ENCODE measurements around the gene RNF214. TPM values are rescaled to one million over a fixed set of nuclear protein-coding genes. Genes with fewer than 3 reads are reported as not detected.

Gene RNF214
- total RNA-seq, 2 donors from 2014 or later = 10.2 to 12.5 TPM

DNA sequence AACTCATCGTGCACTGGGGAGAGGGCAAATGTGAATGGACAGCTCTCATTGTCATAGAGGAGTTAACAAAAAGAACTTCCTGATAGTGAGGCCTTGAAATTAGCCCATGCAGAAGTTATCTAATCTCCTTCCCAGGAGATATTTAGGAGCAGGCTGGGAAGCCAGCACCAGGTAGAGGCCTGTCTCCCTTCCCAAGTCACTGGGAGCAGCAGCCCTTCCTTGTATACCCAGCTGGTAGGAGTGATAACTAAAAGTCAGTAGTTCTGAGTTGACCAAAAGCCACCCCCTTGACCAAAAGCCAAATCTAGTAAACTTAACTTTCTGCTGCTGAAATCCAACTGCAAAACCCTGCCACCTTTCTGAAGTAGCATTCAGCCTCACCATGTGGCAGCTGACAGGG, 57.3 kb downstream of the RNF214 start:
- WGBS, 2 donors = 25 to 35% methylated on average over 1 of the region's 1 CpG
- peak; percentile 67 for ATAC-seq
- Histone ChIP-seq H3K4me3 (no peak overlapping the region), H3K27ac (peak overlapping the region in 3 of 4 donors; percentile 52 to 72 (median 62)), H3K4me1 (peaks cover 70% of the 10 kb centered on the region), H3K27me3 (no peaks in the 10 kb centered on the region), H3K9me3 (no peaks in the 10 kb centered on the region), H3K36me3 (replicated peaks in 1 of 2; ENCODE audit: insufficient read depth in 1 of 2, low read depth in 2 of 2) (peaks cover 0 to 3% of the 10 kb centered on the region in 2 donors)
- peak in 3 of 4 donors; percentile 60 to 80 (median 77) for DNase-seq
- no peak for TF ChIP-seq POLR2A (IDR thresholded peaks at IDR 0.05)
- TF ChIP-seq, protein P1, sequence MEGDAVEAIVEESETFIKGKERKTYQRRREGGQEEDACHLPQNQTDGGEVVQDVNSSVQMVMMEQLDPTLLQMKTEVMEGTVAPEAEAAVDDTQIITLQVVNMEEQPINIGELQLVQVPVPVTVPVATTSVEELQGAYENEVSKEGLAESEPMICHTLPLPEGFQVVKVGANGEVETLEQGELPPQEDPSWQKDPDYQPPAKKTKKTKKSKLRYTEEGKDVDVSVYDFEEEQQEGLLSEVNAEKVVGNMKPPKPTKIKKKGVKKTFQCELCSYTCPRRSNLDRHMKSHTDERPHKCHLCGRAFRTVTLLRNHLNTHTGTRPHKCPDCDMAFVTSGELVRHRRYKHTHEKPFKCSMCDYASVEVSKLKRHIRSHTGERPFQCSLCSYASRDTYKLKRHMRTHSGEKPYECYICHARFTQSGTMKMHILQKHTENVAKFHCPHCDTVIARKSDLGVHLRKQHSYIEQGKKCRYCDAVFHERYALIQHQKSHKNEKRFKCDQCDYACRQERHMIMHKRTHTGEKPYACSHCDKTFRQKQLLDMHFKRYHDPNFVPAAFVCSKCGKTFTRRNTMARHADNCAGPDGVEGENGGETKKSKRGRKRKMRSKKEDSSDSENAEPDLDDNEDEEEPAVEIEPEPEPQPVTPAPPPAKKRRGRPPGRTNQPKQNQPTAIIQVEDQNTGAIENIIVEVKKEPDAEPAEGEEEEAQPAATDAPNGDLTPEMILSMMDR (IDR thresholded peaks at IDR 0.05) = no peak
- intact Hi-C loops (cut with DNase I) = no loop called here

DNA sequence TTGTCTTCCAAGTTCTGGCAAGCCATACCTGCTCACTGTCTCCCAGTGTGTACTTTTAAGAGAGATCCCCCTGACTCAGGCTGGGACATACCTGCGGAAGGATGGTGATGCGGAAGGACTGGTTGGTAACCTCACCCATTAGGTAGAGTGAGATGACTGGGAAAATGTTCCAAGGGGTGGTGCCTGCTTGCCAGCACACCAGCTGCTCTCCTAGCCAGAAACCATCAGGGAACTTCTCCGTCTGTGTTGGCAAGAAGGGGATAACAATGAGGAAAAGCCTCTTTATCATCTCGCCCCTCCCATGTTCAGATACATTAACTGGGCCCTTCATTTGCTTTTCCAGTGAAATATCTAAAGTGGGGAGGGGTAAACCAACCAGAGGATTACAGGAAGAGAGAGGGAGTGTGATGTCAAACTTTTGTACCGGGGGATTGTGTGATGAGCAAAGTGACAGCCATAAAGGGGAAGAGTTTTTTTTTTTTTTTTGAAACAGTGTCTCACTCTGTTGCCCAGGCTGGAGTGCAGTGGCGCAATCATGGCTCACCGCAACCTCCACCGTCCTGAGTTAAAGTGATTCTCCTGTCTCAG, 58.4 kb downstream of the RNF214 start, which contains the start of gene BACE1-AS:
TSS of gene BACE1-AS (plus strand) at position 538 of the 588 bp plus-strand sequence.
- 29 to 35% methylated on average over 8 of the region's 8 CpGs for WGBS, 2 donors
- peak within 1 kb of the TSS; percentile 15 to 72 (median 57) for H3K27ac ChIP-seq

DNA sequence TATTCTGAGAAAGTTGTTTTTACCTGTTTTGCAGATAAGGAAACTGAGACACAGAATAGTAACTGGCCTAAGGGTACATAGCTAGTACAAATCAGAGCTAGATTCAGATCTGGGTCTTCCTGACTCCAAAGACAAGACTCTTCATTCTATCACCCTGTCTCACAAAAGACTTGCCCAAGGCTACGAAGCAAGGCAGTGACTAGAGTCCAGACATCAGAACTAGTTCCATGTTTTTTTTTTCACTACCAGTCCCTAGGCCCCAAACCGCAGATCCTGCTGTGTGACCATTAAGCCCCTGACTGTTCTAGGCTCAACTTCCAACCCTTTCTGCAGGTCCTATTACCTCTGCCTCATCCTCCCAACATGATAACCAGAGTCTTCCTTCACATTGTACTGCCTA, 60.1 kb downstream of the RNF214 start:
- no peak for DNase-seq
- no peak for ATAC-seq
- Histone ChIP-seq H3K4me1 (peaks cover 76% of the 10 kb centered on the region), H3K27ac (peak overlapping the region in 3 of 4 donors; percentile 2 to 72 (median 42)), H3K9me3 (no peaks in the 10 kb centered on the region), H3K4me3 (no peak overlapping the region), H3K36me3 (replicated peaks in 1 of 2; ENCODE audit: insufficient read depth in 1 of 2, low read depth in 2 of 2) (peaks cover 0 to 6% of the 10 kb centered on the region in 2 donors), H3K27me3 (no peaks in the 10 kb centered on the region)
- intact Hi-C loops (cut with DNase I) = no loop called here
- 65 to 80% methylated on average over 2 of the region's 2 CpGs for WGBS, 2 donors
- TF ChIP-seq, protein P1 (IDR thresholded peaks at IDR 0.05) = no peak
- TF ChIP-seq POLR2A (IDR thresholded peaks at IDR 0.05) = no peak

More for the DNA sequence above, 58.4 kb downstream of the RNF214 start, which contains the start of gene BACE1-AS:
- Histone ChIP-seq H3K9me3 (no peaks in the 10 kb centered on the region), H3K4me3 (no peak within 1 kb of the TSS), H3K4me1 (peaks cover 70% of the 10 kb centered on the region), H3K27me3 (no peaks in the 10 kb centered on the region), H3K36me3 (replicated peaks in 1 of 2; ENCODE audit: insufficient read depth in 1 of 2, low read depth in 2 of 2) (peaks cover 0 to 6% of the 10 kb centered on the region in 2 donors)
- intact Hi-C loops (cut with DNase I) = no loop called here
- peak; percentile 63 to 78 (median 70) for DNase-seq
- TF ChIP-seq, protein P1 (IDR thresholded peaks at IDR 0.05) = no peak
- TF ChIP-seq POLR2A (IDR thresholded peaks at IDR 0.05) = peak in 1 of 3 donors; percentile 14
- ATAC-seq = peak; percentile 71

DNA sequence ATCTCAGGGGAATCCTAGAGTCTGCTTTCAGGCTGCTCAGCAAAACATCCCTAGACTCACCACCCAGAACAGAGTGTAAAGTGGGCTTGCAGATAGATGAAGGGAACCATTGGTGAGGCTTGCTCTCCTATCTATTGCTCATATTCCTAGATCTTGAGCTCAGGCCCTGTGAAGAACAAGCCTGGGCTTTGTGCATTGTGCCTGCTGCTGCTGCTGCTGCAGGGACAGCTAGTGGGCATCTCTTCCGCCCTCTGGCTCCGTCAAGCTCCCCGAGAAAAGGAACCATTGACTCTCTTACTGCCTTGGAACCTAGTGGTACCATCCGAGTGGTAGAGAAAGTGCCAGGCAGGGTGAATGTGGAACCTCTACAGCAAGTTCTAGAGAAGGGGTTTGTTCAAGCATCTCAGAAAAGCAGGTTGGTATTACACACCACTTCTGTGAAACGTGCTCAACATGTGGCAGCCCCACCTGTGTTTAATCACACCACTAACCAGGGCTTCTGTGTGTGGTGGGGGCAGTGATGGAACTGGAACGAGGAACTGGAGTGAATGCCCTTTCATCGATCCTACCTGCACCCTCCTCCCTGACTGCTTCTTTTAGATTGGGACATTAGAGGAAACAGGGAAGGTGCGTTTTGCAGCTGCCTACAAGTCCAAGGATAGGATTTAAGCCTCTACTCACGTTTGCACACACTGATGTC, 63.1 kb downstream of the RNF214 start:
- 34 to 37% methylated on average over 5 to 9 of the region's 9 CpGs for WGBS, 2 donors

More for the DNA sequence above, 63.1 kb downstream of the RNF214 start:
- peaks cover 0 to 6% of the 10 kb centered on the region in 2 donors for H3K36me3 ChIP-seq (replicated peaks in 1 of 2; ENCODE audit: insufficient read depth in 1 of 2, low read depth in 2 of 2)
- intact Hi-C loops (cut with DNase I) = no loop called here
- H3K9me3 ChIP-seq = no peaks in the 10 kb centered on the region
- TF ChIP-seq, protein P1 (IDR thresholded peaks at IDR 0.05) = no peak
- no peak for TF ChIP-seq POLR2A (IDR thresholded peaks at IDR 0.05)
- H3K27ac ChIP-seq = peak overlapping the region; percentile 25 to 89 (median 88)
- ATAC-seq (no peak), DNase-seq (peak in 2 of 4 donors; percentile 49 to 58)
- H3K4me1 ChIP-seq = peaks cover 76% of the 10 kb centered on the region
- H3K4me3 ChIP-seq = no peak overlapping the region
- H3K27me3 ChIP-seq = no peaks in the 10 kb centered on the region

Data from body of pancreas (tissue), 4 donors.